ENCODE measurements around the gene NAPG.

The NAPG gene

GRCh38 chr18:10525697-10526560 is at the start of gene NAPG:
Gene NAPG, plus strand, starts transcription at chr18:10526027. Its CDS starts 76 bp downstream, at chr18:10526103.
- DNase-seq (ENCODE audit: low spot score in 2 of 2) = peak; percentile 78 to 89
- no peaks in the 10 kb centered on the region for H3K36me3 ChIP-seq (replicated peaks)
- H3K4me3 ChIP-seq = peak within 1 kb of the TSS; percentile 60
- in situ Hi-C loops (cut with MboI; ENCODE audit: low sequenced_read_pairs) = no loop called here
- no peaks in the 10 kb centered on the region for H3K27me3 ChIP-seq (ENCODE audit: low read depth)
- no peaks in the 10 kb centered on the region for H3K9me3 ChIP-seq
- peaks cover 5% of the 10 kb centered on the region; the same call in 1 of the 2 replicates for H3K4me1 ChIP-seq

- no peak for DNase-seq (ENCODE audit: low spot score in 2 of 2)
Observed at GRCh38 chr18:10476338-10476791, 49.5 kb upstream of the NAPG start.

GRCh38 chr18:10477121-10477862 is 48.5 kb upstream of the NAPG start:
- H3K4me3 ChIP-seq = no peak overlapping the region
- H3K27me3 ChIP-seq (ENCODE audit: low read depth) = 0 out of 2 replicates have a peak, but pooled peaks cover 3% of the 10 kb centered on the region
- no peaks in the 10 kb centered on the region for H3K4me1 ChIP-seq
- no peaks in the 10 kb centered on the region for H3K36me3 ChIP-seq (replicated peaks)
- in situ Hi-C loops (cut with MboI; ENCODE audit: low sequenced_read_pairs) = no loop called here
- H3K9me3 ChIP-seq = no peaks in the 10 kb centered on the region
- no peak for DNase-seq (ENCODE audit: low spot score in 2 of 2)

More at GRCh38 chr18:10476338-10476791, 49.5 kb upstream of the NAPG start:
- no peak overlapping the region for H3K4me3 ChIP-seq
- in situ Hi-C loops (cut with MboI; ENCODE audit: low sequenced_read_pairs) = no loop called here
- no peaks in the 10 kb centered on the region for H3K9me3 ChIP-seq
- no peaks in the 10 kb centered on the region for H3K4me1 ChIP-seq
- 0 out of 2 replicates have a peak, but pooled peaks cover 3% of the 10 kb centered on the region for H3K27me3 ChIP-seq (ENCODE audit: low read depth)
- no peaks in the 10 kb centered on the region for H3K36me3 ChIP-seq (replicated peaks)

GRCh38 chr18:10477863-10478260 is 48.0 kb upstream of the NAPG start:
- H3K36me3 ChIP-seq (replicated peaks) = no peaks in the 10 kb centered on the region
- no peaks in the 10 kb centered on the region for H3K4me1 ChIP-seq
- in situ Hi-C loops (cut with MboI; ENCODE audit: low sequenced_read_pairs) = no loop called here

GRCh38 chr18:10481831-10482230 is 44.0 kb upstream of the NAPG start:
- in situ Hi-C loops (cut with MboI; ENCODE audit: low sequenced_read_pairs) = no loop called here
- Histone ChIP-seq H3K4me1 (no peaks in the 10 kb centered on the region), H3K36me3 (replicated peaks) (no peaks in the 10 kb centered on the region), H3K4me3 (no peak overlapping the region), H3K27me3 (ENCODE audit: low read depth) (no peaks in the 10 kb centered on the region), H3K9me3 (no peaks in the 10 kb centered on the region)
- no peak for DNase-seq (ENCODE audit: low spot score in 2 of 2)

More at GRCh38 chr18:10477863-10478260, 48.0 kb upstream of the NAPG start:
- H3K27me3 ChIP-seq (ENCODE audit: low read depth) = 0 out of 2 replicates have a peak, but pooled peaks cover 3% of the 10 kb centered on the region
- H3K4me3 ChIP-seq = no peak overlapping the region
- no peaks in the 10 kb centered on the region for H3K9me3 ChIP-seq
- DNase-seq (ENCODE audit: low spot score in 2 of 2) = no peak

- Histone ChIP-seq H3K4me1 (no peaks in the 10 kb centered on the region), H3K9me3 (no peaks in the 10 kb centered on the region), H3K4me3 (no peak overlapping the region), H3K27me3 (ENCODE audit: low read depth) (no peaks in the 10 kb centered on the region), H3K36me3 (replicated peaks) (no peaks in the 10 kb centered on the region)
- in situ Hi-C loops (cut with MboI; ENCODE audit: low sequenced_read_pairs) = no loop called here
- DNase-seq (ENCODE audit: low spot score in 2 of 2) = no peak
Observed at GRCh38 chr18:10482363-10482984, 43.4 kb upstream of the NAPG start.

GRCh38 chr18:10482985-10483949 is 42.6 kb upstream of the NAPG start:
- no peak for DNase-seq (ENCODE audit: low spot score in 2 of 2)
- H3K4me3 ChIP-seq = no peak overlapping the region

GRCh38 chr18:10485475-10485874 is 40.4 kb upstream of the NAPG start:
- no peak overlapping the region for H3K4me3 ChIP-seq
- H3K27me3 ChIP-seq (ENCODE audit: low read depth) = no peaks in the 10 kb centered on the region
- in situ Hi-C loops (cut with MboI; ENCODE audit: low sequenced_read_pairs) = no loop called here
- H3K4me1 ChIP-seq = no peaks in the 10 kb centered on the region
- H3K9me3 ChIP-seq = no peaks in the 10 kb centered on the region
- H3K36me3 ChIP-seq (replicated peaks) = no peaks in the 10 kb centered on the region
- no peak for DNase-seq (ENCODE audit: low spot score in 2 of 2)

More at GRCh38 chr18:10482985-10483949, 42.6 kb upstream of the NAPG start:
- H3K27me3 ChIP-seq (ENCODE audit: low read depth) = no peaks in the 10 kb centered on the region
- H3K9me3 ChIP-seq = no peaks in the 10 kb centered on the region
- H3K4me1 ChIP-seq = no peaks in the 10 kb centered on the region
- H3K36me3 ChIP-seq (replicated peaks) = no peaks in the 10 kb centered on the region
- in situ Hi-C loops (cut with MboI; ENCODE audit: low sequenced_read_pairs) = no loop called here

- no peaks in the 10 kb centered on the region for H3K4me1 ChIP-seq
- H3K27me3 ChIP-seq (ENCODE audit: low read depth) = no peaks in the 10 kb centered on the region
- no peak overlapping the region for H3K4me3 ChIP-seq
- H3K9me3 ChIP-seq = no peaks in the 10 kb centered on the region
- no peak for DNase-seq (ENCODE audit: low spot score in 2 of 2)
- in situ Hi-C loops (cut with MboI; ENCODE audit: low sequenced_read_pairs) = no loop called here
- no peaks in the 10 kb centered on the region for H3K36me3 ChIP-seq (replicated peaks)
Observed at GRCh38 chr18:10486362-10486761, 39.5 kb upstream of the NAPG start.

- H3K36me3 ChIP-seq (replicated peaks) = no peaks in the 10 kb centered on the region
- DNase-seq (ENCODE audit: low spot score in 2 of 2) = no peak
Observed at GRCh38 chr18:10487154-10487553, 38.7 kb upstream of the NAPG start.

GRCh38 chr18:10488017-10488416 is 37.8 kb upstream of the NAPG start:
- H3K27me3 ChIP-seq (ENCODE audit: low read depth) = no peaks in the 10 kb centered on the region
- in situ Hi-C loops (cut with MboI; ENCODE audit: low sequenced_read_pairs) = no loop called here

More at GRCh38 chr18:10487154-10487553, 38.7 kb upstream of the NAPG start:
- H3K4me3 ChIP-seq = no peak overlapping the region
- no peaks in the 10 kb centered on the region for H3K27me3 ChIP-seq (ENCODE audit: low read depth)
- in situ Hi-C loops (cut with MboI; ENCODE audit: low sequenced_read_pairs) = no loop called here
- no peaks in the 10 kb centered on the region for H3K9me3 ChIP-seq
- no peaks in the 10 kb centered on the region for H3K4me1 ChIP-seq

GRCh38 chr18:10490401-10491165 is 35.2 kb upstream of the NAPG start:
- Histone ChIP-seq H3K27me3 (ENCODE audit: low read depth) (no peaks in the 10 kb centered on the region), H3K4me1 (no peaks in the 10 kb centered on the region), H3K36me3 (replicated peaks) (no peaks in the 10 kb centered on the region), H3K4me3 (no peak overlapping the region), H3K9me3 (no peaks in the 10 kb centered on the region)
- DNase-seq (ENCODE audit: low spot score in 2 of 2) = peak; percentile 9 to 55
- in situ Hi-C loops (cut with MboI; ENCODE audit: low sequenced_read_pairs) = no loop called here

More at GRCh38 chr18:10488017-10488416, 37.8 kb upstream of the NAPG start:
- no peaks in the 10 kb centered on the region for H3K9me3 ChIP-seq
- no peaks in the 10 kb centered on the region for H3K4me1 ChIP-seq
- no peaks in the 10 kb centered on the region for H3K36me3 ChIP-seq (replicated peaks)
- no peak for DNase-seq (ENCODE audit: low spot score in 2 of 2)
- no peak overlapping the region for H3K4me3 ChIP-seq

All from HAP-1 (cell line).